CD14-positive monocyte (primary cell): ENCODE results near the gene CTNNBL1. TPM values are rescaled to one million over a fixed set of nuclear protein-coding genes. Genes with fewer than 3 reads are reported as not detected.

Source experiments
- DNase-seq, 3 donors: peaks; one replicate each; pipeline ENCODE4 v3.0.0-alpha.2; 2011 to 2022
- H2AFZ ChIP-seq: 2 replicates; pipeline ENCODE4 v1.6.0; 2012; ENCODE audit warnings: mild to moderate bottlenecking, low read depth, low read length, inconsistent platforms; ENCODE audit not compliant: insufficient read depth, poor library complexity, severe bottlenecking
- H3K27ac ChIP-seq, 2 donors: 1 replicate in 1 of 2; 2 replicates in 1 of 2; pipeline ENCODE4 v1.5.1; 2012 to 2013; ENCODE audit warnings: low read length in 2 of 2, control low read depth in 1 of 2, inconsistent platforms in 1 of 2, low read depth in 1 of 2, mild to moderate bottlenecking in 1 of 2
- H3K27me3 ChIP-seq, 2 donors: one replicate each; pipeline versions ENCODE4 v1.6.0 to v1.6.1; 2011 to 2013; ENCODE audit warnings: low read length in 2 of 2; ENCODE audit not compliant: control insufficient read depth in 2 of 2, insufficient read depth in 2 of 2
- H3K36me3 ChIP-seq, 2 donors: replicated peaks in 1 of 2; 1 replicate in 1 of 2; 2 replicates in 1 of 2; pipeline versions ENCODE4 v1.5.1 to v1.6.1; 2012 to 2013; ENCODE audit warnings: low read length in 2 of 2, control low read depth in 1 of 2, inconsistent platforms in 1 of 2, mild to moderate bottlenecking in 1 of 2; ENCODE audit not compliant: insufficient read depth in 2 of 2, control insufficient read depth in 1 of 2
- H3K4me1 ChIP-seq, 2 donors: 1 replicate in 1 of 2; 2 replicates in 1 of 2; pipeline versions ENCODE4 v1.5.1 to v1.6.1; 2012 to 2013; ENCODE audit warnings: low read length in 2 of 2, control low read depth in 1 of 2, inconsistent platforms in 1 of 2, mild to moderate bottlenecking in 1 of 2, moderate library complexity in 1 of 2; ENCODE audit not compliant: insufficient read depth in 2 of 2, control insufficient read depth in 1 of 2
- H3K4me2 ChIP-seq: replicated peaks from 2 replicates; pipeline ENCODE3; 2012; ENCODE audit warnings: low read length, moderate library complexity, mild to moderate bottlenecking; ENCODE audit not compliant: poor library complexity, severe bottlenecking; ENCODE audit errors: extremely low read depth
- H3K4me3 ChIP-seq, 3 experiments: fragments of 200-600 bp in 1 of 3; sonication (generic) in 1 of 3; replicated peaks in 1 of 3; 1 replicate in 2 of 3; 2 replicates in 1 of 3; pipeline ENCODE4 v1.5.1; 2011 to 2013; ENCODE audit warnings: low read length in 3 of 3, mild to moderate bottlenecking in 3 of 3, control low read depth in 2 of 3, low read depth in 2 of 3, inconsistent platforms in 1 of 3, moderate library complexity in 1 of 3
- H3K79me2 ChIP-seq: 2 replicates; pipeline ENCODE4 v1.6.0; 2012; ENCODE audit warnings: mild to moderate bottlenecking, control low read depth, inconsistent platforms, low read length, moderate library complexity; ENCODE audit not compliant: insufficient read depth
- H3K9ac ChIP-seq: 2 replicates; pipeline ENCODE4 v1.6.0; 2017; ENCODE audit warnings: low read length, mild to moderate bottlenecking; ENCODE audit not compliant: insufficient read depth, poor library complexity, severe bottlenecking
- H3K9me3 ChIP-seq, 2 donors: replicated peaks in 1 of 2; 1 replicate in 1 of 2; 2 replicates in 1 of 2; pipeline versions ENCODE4 v1.5.1 to v1.6.1; 2012 to 2013; ENCODE audit warnings: low read length in 2 of 2, control low read depth in 1 of 2; ENCODE audit not compliant: control insufficient read depth in 1 of 2, insufficient read depth in 1 of 2
- H4K20me1 ChIP-seq: 2 replicates; pipeline ENCODE4 v1.6.0; 2012; ENCODE audit warnings: mild to moderate bottlenecking, low read length, control low read depth, moderate library complexity; ENCODE audit not compliant: insufficient read depth
- H3K27ac Mint-ChIP-seq, 7 donors: one replicate each; pipeline ENCODE4 v1.8.0; 2020; ENCODE audit warnings: mild to moderate bottlenecking in 7 of 7, mixed read lengths in 7 of 7, moderate library complexity in 6 of 7, inconsistent platforms in 2 of 7
- H3K27me3 Mint-ChIP-seq, 3 donors: one replicate each; pipeline ENCODE4 v1.8.0; 2021 to 2022; ENCODE audit warnings: low read depth in 3 of 3, mild to moderate bottlenecking in 3 of 3, mixed read lengths in 3 of 3, moderate library complexity in 3 of 3, inconsistent platforms in 1 of 3
- H3K36me3 Mint-ChIP-seq, 2 donors: one replicate each; pipeline ENCODE4 v1.8.0; 2020; ENCODE audit warnings: mixed read lengths in 2 of 2, inconsistent platforms in 1 of 2, mild to moderate bottlenecking in 1 of 2
- H3K4me1 Mint-ChIP-seq: one replicate; pipeline ENCODE4 v1.8.0; 2020; ENCODE audit warnings: mild to moderate bottlenecking, mixed read lengths
- H3K4me3 Mint-ChIP-seq, 2 donors: one replicate each; pipeline ENCODE4 v1.8.0; 2020; ENCODE audit warnings: mild to moderate bottlenecking in 2 of 2, mixed read lengths in 2 of 2, moderate library complexity in 1 of 2
- H3K9me3 Mint-ChIP-seq, 7 donors: one replicate each; pipeline ENCODE4 v1.8.0; 2020 to 2022; ENCODE audit warnings: mixed read lengths in 7 of 7, mild to moderate bottlenecking in 6 of 7, moderate library complexity in 6 of 7, inconsistent platforms in 2 of 7
- WGBS: methylation state at CpG from one replicate; pipeline ENCODE4 v1.1.5; 2013; ENCODE audit warnings: missing lambda C conversion rate; ENCODE audit not compliant: insufficient coverage; 5-methylcytosine and 5-hydroxymethylcytosine counted together
- intact Hi-C, 2 donors: fragments of 100-400 bp; cut with micrococcal nuclease; formaldehyde crosslinking; loops; one replicate each; pipeline versions ENCODE4 v1.15.0 to v1.15.1; 2023
- polyA plus RNA-seq, 3 donors: library from polyadenylated mRNA; depleted of rRNA in 1 of 3; unstranded in 2 of 3; stranded (reverse) in 1 of 3; fragments of 300-500 nt in 2 of 3; fragments of >200 nt in 1 of 3; fragmentation: Illumina TruSeq in 2 of 3; gene quantifications; 1 replicate in 2 of 3; 2 replicates in 1 of 3; pipeline ENCODE4 v1.2.3, GENCODE V29; 2012 to 2021
- TF ChIP-seq, protein P1 (sequence below): fragments of 200-600 bp; IDR thresholded peaks from one replicate; pipeline ENCODE4 v1.8.0; 2022; ENCODE audit warnings: antibody characterized with exemption, mild to moderate bottlenecking

Gene CTNNBL1
- polyA plus RNA-seq, 3 donors = 35.5 to 83.2 (median 77.3) TPM

DNA sequence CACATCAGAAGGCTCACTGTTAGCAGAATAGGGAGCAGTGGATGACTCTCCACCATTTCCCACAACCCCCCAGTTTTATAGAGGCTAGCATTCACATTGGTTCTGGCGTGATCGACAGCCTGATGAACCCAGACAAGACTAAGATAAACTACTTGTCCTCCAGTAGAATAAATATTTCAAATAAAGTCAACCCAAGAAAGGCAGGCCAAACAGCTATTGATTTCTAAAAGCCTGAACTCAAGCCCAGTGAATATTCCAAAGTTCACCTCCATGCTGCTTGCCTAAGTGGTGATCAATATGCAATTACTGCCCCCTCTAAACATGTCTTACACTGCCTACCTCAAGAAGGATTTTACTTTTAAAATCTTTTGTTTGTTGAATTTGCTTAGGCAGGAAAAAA lies 104.5 kb downstream of the CTNNBL1 start:
- Mint-ChIP-seq H3K9me3 (peaks cover 0 to 2% (median 0%) of the 10 kb centered on the region in 7 donors), H3K27me3 (no peaks in the 10 kb centered on the region), H3K4me3 (no peak overlapping the region), H3K36me3 (peaks cover 43 to 54% of the 10 kb centered on the region in 2 donors), H3K4me1 (peaks cover 16% of the 10 kb centered on the region), H3K27ac (no peak overlapping the region)
- Histone ChIP-seq H3K4me1 (peaks cover 7% of the 10 kb centered on the region in 2 donors), H3K4me3 (no peak overlapping the region), H4K20me1 (peaks cover 2% of the 10 kb centered on the region), H3K4me2 (no peak overlapping the region), H2AFZ (no peak overlapping the region), H3K9ac (no peak overlapping the region), H3K36me3 (peaks cover 20 to 74% of the 10 kb centered on the region in 2 donors), H3K79me2 (no peaks in the 10 kb centered on the region), H3K27me3 (no peaks in the 10 kb centered on the region), H3K27ac (no peak overlapping the region), H3K9me3 (no peaks in the 10 kb centered on the region)
- no CpG with 5 or more reads among the region's 2 CpGs for WGBS
- intact Hi-C loops = no loop called here
- TF ChIP-seq, protein P1, sequence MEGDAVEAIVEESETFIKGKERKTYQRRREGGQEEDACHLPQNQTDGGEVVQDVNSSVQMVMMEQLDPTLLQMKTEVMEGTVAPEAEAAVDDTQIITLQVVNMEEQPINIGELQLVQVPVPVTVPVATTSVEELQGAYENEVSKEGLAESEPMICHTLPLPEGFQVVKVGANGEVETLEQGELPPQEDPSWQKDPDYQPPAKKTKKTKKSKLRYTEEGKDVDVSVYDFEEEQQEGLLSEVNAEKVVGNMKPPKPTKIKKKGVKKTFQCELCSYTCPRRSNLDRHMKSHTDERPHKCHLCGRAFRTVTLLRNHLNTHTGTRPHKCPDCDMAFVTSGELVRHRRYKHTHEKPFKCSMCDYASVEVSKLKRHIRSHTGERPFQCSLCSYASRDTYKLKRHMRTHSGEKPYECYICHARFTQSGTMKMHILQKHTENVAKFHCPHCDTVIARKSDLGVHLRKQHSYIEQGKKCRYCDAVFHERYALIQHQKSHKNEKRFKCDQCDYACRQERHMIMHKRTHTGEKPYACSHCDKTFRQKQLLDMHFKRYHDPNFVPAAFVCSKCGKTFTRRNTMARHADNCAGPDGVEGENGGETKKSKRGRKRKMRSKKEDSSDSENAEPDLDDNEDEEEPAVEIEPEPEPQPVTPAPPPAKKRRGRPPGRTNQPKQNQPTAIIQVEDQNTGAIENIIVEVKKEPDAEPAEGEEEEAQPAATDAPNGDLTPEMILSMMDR = no peak
- no peak for DNase-seq

DNA sequence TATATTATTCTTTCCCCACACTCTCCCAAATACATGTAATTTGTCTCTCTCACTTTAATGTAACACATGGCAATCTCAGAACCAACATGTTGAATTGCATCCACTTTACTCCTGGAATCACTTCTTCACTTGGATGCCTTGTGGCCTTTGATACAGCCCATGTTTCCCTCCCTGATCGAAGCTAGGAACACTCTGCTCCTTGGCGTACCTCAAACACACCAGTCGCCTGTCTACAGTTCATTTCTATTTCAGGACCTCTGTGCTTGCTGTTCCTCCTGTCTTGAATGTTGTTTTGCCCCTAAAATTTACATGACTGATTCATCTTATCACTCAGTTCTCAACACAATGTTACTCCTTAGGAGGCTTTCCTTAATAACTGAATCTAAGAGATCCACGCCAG lies 106.8 kb downstream of the CTNNBL1 start:
- Mint-ChIP-seq H3K27ac (no peak overlapping the region), H3K4me1 (peaks cover 38% of the 10 kb centered on the region), H3K27me3 (peaks cover 0 to 1% (median 0%) of the 10 kb centered on the region in 3 donors), H3K4me3 (no peak overlapping the region), H3K36me3 (peaks cover 32 to 47% of the 10 kb centered on the region in 2 donors), H3K9me3 (peaks cover 0 to 2% (median 0%) of the 10 kb centered on the region in 7 donors)
- H3K4me2 ChIP-seq = no peak overlapping the region
- H3K4me1 ChIP-seq = peaks cover 28 to 29% of the 10 kb centered on the region in 2 donors
- no peak overlapping the region for H3K9ac ChIP-seq
- H3K36me3 ChIP-seq = peaks cover 17 to 71% of the 10 kb centered on the region in 2 donors
- TF ChIP-seq, protein P1 = no peak
- intact Hi-C loops = no loop called here
- no peak overlapping the region for H3K4me3 ChIP-seq
- DNase-seq = no peak
- H4K20me1 ChIP-seq = peaks cover 20% of the 10 kb centered on the region
- no peaks in the 10 kb centered on the region for H3K27me3 ChIP-seq
- WGBS = 62% methylated on average over 3 of the region's 4 CpGs
- H3K9me3 ChIP-seq = no peaks in the 10 kb centered on the region
- no peaks in the 10 kb centered on the region for H3K79me2 ChIP-seq
- no peak overlapping the region for H2AFZ ChIP-seq
- no peak overlapping the region for H3K27ac ChIP-seq
